Erythroblast (primary cell): ENCODE data around the gene LYPD6B.

ENCODE experiments used
- GATA1 ChIP-seq: IDR thresholded peaks from 2 replicates; pipeline ENCODE4 v1.6.1; 2011; ENCODE audit warnings: low read depth, mild to moderate bottlenecking, control low read depth, low read length, moderate library complexity
- POLR2A ChIP-seq: IDR thresholded peaks from 2 replicates; pipeline ENCODE4 v1.6.1; 2011; ENCODE audit warnings: mild to moderate bottlenecking, low read length

DNA sequence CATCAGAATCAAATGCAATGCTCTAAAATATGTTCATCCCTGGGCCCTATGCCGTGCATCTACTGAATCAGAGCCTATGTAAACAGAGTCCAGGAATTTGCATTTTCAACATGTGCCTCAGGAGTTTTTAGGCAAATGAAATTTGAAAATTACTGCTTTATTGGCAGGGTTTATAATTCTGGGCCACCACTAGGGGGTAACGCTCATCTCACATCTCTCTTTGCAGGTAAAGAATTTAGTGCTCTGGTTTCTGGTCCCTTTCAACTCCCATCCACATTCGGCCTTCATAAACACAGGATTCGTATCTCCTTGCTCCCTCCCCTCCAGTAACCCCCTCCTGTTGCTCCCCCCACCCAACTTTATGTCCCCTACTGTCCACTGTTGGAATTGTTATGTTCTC lies 49.3 kb downstream of the LYPD6B start:
- TF ChIP-seq POLR2A: no peak
- no peak for TF ChIP-seq GATA1
